22Rv1 (cell line): Measurements from ENCODE around the gene UBE2Q1.

Experiments
- H3K27ac ChIP-seq: fragments of 450-650 bp; 2 replicates; pipeline ENCODE4 v1.5.1; 2017
- ZFX ChIP-seq: fragments of 450-650 bp; IDR thresholded peaks from 2 replicates; pipeline ENCODE4 v1.6.1; 2017; ENCODE audit warnings: antibody characterized with exemption, borderline replicate concordance
- TF ChIP-seq, protein P1 (sequence below): fragments of 450-650 bp; IDR thresholded peaks from 2 replicates; pipeline ENCODE4 v1.5.1; 2017; ENCODE audit warnings: mild to moderate bottlenecking

Gene UBE2Q1

DNA sequence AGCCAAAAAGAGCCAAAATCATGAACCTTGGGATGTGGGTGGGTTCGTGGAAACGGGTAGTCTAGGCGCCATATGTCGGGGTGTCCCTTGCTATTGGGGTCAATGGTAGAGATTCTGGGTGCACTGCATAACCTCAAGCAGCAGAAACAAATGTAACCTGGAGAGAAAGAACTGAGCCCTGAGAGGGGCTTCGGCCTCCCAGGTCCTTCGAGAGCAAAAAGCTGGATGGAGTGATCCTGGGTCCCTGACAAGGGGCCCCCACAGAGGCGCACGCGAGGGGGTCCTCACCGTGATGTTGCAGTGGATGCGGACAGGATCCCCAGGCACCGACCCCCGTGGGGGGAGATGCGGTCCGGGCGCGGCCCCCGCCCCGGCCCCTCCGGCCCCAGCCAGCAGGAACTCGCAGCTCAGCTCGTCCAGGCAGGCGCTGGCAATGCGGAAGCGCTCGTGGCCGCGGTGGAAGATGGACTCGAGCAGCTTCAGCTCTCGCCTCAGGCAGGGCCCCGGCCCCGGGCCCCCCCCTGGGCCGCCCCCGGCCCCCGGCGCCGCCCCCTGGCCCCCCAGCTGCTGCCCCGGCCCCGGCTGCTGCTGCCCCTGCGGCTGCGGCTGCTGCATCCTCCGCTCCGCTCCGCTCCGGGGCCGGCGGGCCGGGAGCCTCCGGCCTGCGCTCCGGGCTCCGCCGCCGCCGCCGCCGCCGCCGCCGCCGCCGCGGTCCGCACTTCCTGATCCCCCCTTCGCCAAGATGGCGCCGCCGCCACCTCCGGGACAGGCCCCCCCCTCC is at the start of gene UBE2Q1:
TSS of gene UBE2Q1 (minus strand) at position 724 of the 781 bp plus-strand sequence. CDS start at position 615, 109 bp downstream.
- TF ChIP-seq, protein P1, sequence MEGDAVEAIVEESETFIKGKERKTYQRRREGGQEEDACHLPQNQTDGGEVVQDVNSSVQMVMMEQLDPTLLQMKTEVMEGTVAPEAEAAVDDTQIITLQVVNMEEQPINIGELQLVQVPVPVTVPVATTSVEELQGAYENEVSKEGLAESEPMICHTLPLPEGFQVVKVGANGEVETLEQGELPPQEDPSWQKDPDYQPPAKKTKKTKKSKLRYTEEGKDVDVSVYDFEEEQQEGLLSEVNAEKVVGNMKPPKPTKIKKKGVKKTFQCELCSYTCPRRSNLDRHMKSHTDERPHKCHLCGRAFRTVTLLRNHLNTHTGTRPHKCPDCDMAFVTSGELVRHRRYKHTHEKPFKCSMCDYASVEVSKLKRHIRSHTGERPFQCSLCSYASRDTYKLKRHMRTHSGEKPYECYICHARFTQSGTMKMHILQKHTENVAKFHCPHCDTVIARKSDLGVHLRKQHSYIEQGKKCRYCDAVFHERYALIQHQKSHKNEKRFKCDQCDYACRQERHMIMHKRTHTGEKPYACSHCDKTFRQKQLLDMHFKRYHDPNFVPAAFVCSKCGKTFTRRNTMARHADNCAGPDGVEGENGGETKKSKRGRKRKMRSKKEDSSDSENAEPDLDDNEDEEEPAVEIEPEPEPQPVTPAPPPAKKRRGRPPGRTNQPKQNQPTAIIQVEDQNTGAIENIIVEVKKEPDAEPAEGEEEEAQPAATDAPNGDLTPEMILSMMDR: no peak
- no peak for TF ChIP-seq ZFX

DNA sequence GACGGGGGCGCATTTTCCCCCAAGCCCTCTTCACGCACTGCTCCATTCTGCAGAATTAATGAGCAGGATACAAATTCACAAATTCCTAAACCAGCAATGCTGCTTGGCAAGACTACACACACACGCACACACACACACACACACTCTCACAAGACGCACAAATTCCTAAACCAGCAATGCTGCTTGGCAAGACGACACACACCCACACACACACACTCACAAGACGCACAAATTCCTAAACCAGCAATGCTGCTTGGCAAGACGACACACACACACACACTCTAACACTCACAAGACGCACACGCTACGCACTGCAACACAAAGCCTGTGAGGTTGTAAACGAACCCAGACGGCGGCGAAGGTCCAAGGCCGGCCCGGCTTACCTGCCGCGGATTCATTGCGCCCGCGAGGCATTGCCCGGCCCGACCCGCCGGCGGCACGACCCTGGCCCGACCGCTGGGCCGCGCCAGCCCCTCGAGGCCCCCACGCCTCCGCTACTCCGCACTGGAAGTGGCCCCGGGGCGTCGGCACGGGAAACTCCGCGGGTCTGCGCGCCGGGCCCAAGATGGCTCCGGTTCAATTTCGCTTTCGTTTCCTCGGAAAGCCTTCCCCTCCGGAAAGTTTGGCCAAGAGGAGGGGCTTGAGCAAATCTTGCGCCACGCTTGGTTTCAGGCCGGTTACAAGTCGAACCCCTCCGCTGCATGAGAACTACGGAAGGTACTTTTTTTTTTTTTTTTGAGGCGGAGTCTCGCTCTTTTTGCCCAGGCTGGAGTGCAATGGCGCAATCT is 49.3 kb upstream of the UBE2Q1 start, which contains the start of gene ADAR:
TSS of gene ADAR (minus strand) at position 578 of the 788 bp plus-strand sequence. CDS start at position 398, 180 bp downstream.
- TF ChIP-seq ZFX: no peak
- TF ChIP-seq, protein P1: no peak
- peak within 1 kb of the TSS; percentile 91 for H3K27ac ChIP-seq

More for the DNA sequence above, at the start of gene UBE2Q1:
- H3K27ac ChIP-seq: peak within 1 kb of the TSS; percentile 98

DNA sequence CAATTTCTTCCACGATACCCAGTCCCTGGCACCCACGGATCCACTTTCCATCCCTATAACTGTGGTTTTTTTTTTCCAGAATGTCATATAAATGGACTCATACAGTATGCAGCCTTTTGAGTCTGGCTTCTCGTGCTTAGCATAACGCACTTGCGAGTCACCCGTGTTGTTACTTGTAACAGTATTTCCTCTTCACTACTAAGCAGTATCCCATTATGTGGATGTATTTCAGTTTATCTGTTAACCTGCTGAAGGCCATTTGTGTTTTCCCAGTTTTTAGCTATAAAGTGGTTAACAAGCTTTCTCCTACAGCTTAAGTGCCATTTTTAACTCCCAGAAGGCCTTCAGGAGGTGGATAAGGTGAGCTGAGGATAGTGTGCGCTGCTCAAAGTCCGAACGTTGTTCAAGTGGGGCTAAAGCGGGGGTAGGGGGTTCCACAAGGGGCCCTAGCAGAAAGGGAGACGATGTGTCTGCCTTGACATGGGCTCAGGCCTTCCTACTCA is 48.7 kb upstream of the UBE2Q1 start:
- H3K27ac ChIP-seq: peak overlapping the region; percentile 91
- TF ChIP-seq, protein P1: no peak
- TF ChIP-seq ZFX: no peak

DNA sequence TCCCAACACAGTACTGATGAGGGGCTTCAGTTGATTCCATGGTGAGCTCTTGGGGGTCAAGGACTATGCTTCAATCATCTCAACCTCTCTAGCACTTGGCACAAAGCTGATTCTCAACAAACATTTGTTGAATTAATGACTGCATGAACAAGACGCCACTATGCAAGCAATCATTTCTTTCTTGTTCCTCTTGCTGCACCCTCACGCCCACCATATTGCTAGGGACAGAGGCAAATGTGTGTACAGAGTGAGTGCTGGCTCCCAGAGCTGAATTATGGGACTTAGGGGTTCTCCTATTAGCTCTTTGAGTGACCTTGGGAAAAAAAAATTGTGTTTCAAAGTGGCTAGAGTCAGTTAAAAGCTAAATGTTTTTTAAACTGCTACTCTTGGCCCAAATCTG is 47.1 kb upstream of the UBE2Q1 start:
- no peak for TF ChIP-seq ZFX
- TF ChIP-seq, protein P1: no peak

DNA sequence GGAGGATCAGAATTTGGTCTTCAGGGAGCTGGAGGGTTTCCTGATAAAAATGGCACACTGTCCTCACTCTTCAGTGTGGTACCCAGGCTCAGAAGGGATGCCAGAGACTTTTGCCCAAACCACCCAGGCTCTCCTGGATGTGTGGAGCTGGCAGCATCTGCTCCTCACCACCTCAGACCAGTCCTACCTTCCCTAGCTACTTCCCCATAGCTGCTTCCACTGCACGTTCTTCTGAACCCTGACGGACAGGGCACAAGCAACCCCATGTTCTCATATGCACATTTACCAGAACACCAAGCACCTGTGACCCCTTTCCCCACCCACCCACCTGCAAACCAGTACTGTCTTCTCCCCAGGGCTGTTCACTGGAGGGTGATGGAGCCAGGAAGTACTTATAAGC is 44.9 kb upstream of the UBE2Q1 start:
- TF ChIP-seq, protein P1: no peak
- no peak for TF ChIP-seq ZFX

More for the DNA sequence above, 47.1 kb upstream of the UBE2Q1 start:
- no peak overlapping the region for H3K27ac ChIP-seq

DNA sequence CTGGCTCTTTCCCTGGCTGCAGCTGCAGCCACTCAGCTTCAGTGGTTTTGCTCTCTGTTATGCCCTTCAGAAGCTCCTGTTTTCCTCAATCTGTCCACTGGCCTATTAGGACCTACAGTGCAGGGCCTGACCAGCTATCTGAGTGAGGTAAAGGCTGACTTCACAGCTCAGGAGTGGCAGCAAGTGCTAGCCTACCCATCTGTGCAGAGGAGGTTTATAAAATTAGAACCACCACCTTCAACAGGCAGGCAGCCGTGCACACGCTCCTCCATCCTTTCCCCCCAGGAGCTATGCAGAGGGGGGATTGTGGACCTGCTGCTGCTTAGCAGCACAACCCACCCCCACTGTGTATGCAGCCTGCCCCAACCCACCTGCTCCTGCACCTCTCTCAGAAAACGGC is 41.2 kb upstream of the UBE2Q1 start:
- no peak overlapping the region for H3K27ac ChIP-seq
- TF ChIP-seq ZFX: no peak
- TF ChIP-seq, protein P1: no peak

More for the DNA sequence above, 44.9 kb upstream of the UBE2Q1 start:
- no peak overlapping the region for H3K27ac ChIP-seq
